GM18507 (cell line): ENCODE results near the gene ELK3.

Source experiments
- DNase-seq: peaks from one replicate; pipeline ENCODE4 v3.0.0; 2011; ENCODE audit warnings: low read depth; ENCODE audit not compliant: insufficient read length; ENCODE audit errors: extremely low spot score
- FAIRE-seq: peaks from 2 replicates; lab custom pipeline; 2011; peaks lifted over from hg19 to GRCh38; lab: Jason Lieb, UNC

Gene ELK3

DNA sequence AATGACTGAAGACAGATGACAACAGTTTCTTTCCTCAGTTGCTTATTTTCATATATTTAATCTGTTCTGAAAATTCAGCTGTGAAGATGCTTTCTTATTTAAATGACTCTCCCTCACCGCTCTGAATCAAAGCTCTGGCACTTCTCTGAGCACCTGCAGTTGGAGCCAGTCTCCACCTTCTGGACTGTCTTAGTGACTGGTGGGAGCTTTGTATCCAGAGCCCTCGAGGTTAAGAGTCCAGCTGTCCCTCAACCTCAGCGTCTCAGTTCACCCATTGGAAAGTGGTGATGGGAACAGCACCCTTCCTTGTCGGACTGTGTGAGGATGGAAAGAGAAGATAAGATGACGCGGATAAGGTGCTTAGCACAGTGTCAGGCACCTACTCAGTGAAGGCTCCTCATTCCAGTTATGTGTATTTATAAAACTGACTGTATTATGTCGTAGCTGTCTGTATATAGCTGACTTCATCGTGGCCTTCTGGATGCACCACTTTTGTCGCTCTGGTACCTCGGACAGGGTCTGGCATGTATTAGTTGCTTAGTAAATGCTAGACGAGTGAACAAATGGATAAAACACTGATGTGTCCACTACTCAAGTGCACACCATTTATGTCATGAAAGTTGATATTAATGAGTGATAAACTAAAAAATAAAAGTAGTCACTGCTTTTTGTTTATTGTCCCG lies 34.5 kb downstream of the ELK3 start:
- DNase-seq (no peak), FAIRE-seq (no peak)

GRCh38 chr12:96230646-96231045 lies 36.5 kb downstream of the ELK3 start:
- DNase-seq, result no peak
- no peak for FAIRE-seq

DNA sequence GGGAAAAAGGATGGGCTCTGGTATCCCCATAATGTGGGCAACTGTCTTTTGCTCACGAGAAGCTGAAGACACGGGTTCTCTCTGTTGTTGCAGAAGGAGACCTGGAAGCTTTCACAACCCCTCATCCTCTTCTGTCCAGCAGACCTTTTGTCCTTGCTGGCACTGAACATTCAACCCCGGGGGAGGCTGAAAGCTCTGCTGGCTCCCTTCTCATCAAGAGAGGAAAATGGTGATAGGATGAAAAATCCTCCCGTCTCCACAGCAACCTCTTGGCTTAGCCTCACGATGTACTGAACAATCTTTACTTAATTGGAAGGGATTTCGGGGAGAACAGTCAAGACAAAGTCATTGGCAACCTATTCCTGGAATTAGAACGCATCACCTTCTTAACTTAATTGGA lies 39.0 kb downstream of the ELK3 start:
- FAIRE-seq, result no peak
- DNase-seq, result no peak

- FAIRE-seq (no peak), DNase-seq (no peak)
These were observed 39.8 kb downstream of the ELK3 start for GRCh38 chr12:96233939-96234461.

- FAIRE-seq (no peak), DNase-seq (no peak)
These were observed 40.7 kb downstream of the ELK3 start for GRCh38 chr12:96234591-96235483.

- FAIRE-seq, result no peak
These were observed 41.3 kb downstream of the ELK3 start for GRCh38 chr12:96235484-96235826.

DNA sequence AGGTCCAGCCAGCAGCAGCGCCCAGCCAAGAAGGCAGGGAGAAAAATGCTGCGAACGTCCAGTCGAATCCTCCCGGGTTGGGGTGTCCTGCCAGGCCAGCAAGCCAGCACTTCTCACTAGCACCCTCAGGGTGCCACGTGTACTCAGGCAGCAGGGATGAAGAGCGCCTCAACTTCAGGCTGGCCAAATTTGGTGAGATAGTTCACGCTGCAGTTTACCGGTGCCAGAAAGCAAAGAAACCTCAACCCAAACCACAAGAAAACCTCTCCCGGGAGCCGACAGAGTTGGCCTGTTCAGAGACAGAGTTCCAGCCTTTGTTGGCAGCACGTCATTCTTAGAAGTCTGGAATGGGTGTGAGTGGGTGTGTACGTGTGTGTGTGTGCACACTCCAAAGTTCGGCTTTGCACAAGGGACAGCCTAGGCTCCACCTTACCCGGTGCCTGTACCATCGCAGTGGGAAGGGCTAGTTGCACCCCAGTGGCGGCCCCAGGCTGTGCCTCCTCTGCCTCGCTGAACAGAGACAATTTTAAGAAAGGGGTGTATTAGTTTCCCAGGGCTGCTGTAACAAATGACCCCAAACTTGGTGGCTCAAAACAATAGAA lies 42.1 kb downstream of the ELK3 start:
- no peak for FAIRE-seq
- DNase-seq, result no peak

More at GRCh38 chr12:96235484-96235826, 41.3 kb downstream of the ELK3 start:
- DNase-seq, result no peak

GRCh38 chr12:96237035-96237434 lies 42.9 kb downstream of the ELK3 start:
- DNase-seq, result no peak
- FAIRE-seq, result no peak

GRCh38 chr12:96237465-96238077 lies 43.4 kb downstream of the ELK3 start:
- no peak for DNase-seq
- FAIRE-seq, result no peak

DNA sequence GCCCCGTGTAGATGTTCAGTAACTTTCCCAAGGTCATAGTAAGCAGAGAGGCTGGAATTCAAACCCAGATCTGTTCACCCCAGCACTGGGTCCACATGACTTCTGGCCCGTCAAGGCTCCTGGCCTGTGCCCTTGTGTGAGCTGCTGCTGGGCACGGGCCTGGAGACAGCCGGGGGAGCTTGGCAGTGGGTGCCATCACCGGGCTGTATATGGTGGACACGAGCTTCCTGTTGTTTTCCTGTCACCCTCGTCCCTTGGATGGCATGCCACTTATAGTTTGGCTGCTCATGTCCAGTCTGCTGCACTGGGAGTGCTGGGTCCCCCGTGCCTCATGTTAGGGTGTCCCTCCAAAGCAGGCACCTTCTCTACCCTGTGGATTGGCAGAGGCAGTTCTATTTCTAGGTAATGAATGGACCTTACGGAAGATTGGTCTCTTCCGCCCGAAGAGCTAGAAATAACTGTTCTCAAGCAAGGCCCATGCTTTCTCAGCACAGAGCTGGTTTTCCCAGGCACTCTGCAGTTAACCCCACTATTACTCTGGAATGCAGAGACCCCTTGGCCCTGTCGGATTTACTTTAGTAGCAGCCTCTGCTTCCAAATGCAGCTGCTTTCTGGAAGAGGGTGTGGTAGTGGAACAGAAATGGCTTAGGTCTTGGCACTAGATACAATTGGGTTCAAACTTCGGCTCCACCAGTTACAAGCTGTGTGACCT lies 44.3 kb downstream of the ELK3 start:
- FAIRE-seq (no peak), DNase-seq (no peak)

DNA sequence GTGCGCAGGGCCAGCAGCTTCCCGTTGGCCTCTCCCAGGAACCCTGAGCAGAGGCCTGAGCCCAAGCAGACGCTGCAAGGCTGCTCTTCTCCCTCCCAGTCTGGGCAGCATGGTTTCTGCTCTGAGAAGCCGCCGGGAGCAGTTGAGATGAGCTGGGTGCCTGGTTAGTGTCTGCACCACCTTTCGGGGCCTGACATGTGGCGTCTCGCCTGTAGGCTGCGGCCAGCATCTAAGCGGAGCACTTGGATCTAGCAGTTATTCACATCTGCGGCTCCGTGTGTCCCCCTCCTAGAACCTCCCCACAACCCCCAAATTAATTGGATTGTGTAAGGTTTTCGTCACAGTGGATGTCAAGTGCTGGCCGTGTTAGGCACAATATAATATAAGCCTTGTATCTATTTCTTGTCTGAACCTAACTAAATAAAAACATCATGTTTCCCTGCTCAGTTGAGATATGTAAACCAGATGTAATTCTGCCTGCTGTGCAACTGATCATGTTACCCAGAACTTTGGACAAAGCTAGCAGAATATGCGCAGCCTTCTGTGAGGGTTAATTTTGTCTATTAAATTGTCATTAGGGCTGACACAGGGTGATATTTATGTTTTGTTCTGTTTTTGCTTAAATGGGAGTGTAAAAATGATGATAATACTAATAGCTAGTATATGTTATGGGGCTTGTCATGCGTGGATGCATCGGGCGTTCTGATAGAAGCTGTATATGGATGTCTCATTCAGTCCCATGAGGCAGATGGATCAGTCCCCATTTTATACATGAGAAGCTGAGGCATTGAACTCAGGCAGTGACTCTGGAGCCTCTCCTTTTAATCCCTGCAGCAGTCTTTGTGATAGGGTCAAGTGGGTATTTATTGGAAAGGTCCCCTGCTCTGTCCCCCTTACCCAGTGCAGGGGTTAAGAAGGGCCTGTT lies 45.8 kb downstream of the ELK3 start:
- DNase-seq (no peak), FAIRE-seq (no peak)

DNA sequence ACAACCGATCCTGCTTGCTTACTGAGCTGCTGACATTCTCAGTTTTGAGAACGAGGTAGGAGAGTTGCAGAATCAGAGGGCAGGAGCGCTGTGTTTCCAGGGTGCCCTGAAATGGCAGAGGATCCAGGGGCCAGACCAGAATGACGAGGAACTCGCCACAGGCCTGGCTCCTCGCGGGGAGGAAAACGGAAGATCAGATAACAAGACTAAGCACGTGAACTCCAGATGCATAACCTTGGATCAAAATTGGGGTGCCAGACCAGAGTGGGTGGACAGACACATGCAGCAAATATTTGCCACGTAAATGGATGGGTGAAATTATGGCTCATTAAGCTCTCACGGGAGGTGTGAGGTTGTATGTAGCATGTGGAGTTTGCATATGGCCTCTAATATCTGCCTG lies 46.5 kb downstream of the ELK3 start:
- no peak for FAIRE-seq
- no peak for DNase-seq

DNA sequence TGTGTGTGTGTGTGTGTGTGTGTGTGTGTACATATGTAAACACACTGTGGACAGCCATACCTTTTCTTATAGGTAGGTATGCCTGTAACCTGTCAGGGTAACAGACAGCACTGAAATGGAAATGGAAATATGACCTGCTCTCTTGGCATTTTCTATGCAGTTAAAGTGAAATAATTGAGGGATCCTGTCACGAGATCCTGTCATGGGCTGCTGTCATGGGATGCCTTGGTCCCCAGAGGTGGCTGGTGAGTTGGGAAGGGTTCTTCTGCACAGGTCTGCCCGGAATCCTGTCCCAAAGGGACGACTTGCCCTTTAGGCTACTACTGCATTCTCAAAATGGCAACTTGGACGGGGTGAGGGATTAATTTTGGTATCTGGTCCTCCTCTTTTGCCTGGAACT lies 47.3 kb downstream of the ELK3 start:
- no peak for DNase-seq
- no peak for FAIRE-seq

DNA sequence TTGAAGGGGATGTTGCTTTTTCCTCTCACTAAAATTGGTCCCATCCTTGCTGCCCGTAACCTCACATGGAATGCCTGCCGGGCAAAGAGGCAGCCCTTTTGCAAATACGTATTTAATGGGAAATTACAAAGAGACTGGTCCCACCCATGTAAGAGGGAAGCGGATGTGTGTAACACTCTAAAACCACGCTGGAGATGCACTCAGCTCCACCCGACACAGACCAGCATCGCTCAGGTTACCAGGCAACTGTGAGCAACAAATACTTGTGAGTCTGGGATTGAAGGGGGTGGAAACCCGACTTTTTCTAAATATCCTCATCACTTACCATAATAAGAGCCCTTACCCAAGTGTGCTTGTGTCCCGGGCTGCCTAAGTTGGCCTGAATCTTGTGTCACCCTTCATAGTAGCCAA lies 47.7 kb downstream of the ELK3 start:
- no peak for FAIRE-seq
- no peak for DNase-seq

GRCh38 chr12:96242597-96242996 lies 48.4 kb downstream of the ELK3 start:
- DNase-seq (no peak), FAIRE-seq (no peak)

DNA sequence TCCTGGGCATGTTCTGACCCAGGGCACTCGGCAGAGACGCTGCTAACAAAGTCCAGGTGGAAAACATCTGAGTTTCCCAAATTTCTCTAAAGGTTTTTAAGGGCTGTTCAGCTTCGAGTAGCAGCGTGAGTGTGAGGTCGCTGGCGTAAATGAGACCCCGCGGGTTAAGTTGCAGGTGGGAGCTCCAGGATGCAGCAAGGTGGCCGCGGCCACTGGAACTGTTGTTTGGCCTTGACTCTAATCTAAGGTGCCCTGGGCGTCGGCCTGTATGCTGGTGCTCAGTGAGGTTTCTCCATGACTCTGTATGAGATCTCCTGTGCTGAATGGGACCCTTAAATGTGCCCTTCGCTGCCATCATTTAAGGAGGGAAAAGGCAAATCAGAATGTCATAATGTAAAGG lies 50.7 kb downstream of the ELK3 start:
- DNase-seq (no peak), FAIRE-seq (no peak)

DNA sequence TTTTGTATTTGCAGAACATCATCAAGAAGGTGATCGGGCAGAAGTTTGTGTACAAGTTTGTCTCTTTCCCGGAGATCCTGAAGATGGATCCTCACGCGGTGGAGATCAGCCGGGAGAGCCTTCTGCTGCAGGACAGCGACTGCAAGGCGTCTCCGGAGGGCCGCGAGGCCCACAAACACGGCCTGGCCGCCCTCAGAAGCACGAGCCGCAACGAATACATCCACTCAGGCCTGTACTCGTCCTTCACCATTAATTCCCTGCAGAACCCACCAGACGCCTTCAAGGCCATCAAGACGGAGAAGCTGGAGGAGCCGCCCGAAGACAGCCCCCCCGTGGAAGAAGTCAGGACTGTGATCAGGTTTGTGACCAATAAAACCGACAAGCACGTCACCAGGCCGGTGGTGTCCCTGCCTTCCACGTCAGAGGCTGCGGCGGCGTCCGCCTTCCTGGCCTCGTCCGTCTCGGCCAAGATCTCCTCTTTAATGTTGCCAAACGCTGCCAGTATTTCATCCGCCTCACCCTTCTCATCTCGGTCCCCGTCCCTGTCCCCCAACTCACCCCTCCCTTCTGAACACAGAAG lies 52.8 kb downstream of the ELK3 start:
- FAIRE-seq (no peak), DNase-seq (no peak)

DNA sequence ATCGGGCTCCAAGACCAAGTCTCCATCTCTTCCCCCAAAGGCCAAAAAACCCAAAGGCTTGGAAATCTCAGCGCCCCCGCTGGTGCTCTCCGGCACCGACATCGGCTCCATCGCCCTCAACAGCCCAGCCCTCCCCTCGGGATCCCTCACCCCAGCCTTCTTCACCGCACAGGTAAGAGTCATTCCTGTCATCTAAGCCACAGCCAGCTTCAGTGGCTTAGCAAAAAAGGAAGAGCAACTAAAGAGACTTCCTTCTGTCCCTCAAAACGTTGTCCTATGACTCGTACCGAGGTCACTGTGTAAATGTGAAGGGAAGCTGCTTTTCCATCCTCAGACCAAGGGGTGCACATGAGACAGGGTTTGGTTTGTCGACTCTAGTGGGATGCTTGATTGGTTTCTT lies 53.4 kb downstream of the ELK3 start:
- no peak for FAIRE-seq
- no peak for DNase-seq
